ENCODE measurements around the gene SERPINB7. TPM values are rescaled to one million over a fixed set of nuclear protein-coding genes. Genes with fewer than 3 reads are reported as not detected.

The SERPINB7 gene, protein sequence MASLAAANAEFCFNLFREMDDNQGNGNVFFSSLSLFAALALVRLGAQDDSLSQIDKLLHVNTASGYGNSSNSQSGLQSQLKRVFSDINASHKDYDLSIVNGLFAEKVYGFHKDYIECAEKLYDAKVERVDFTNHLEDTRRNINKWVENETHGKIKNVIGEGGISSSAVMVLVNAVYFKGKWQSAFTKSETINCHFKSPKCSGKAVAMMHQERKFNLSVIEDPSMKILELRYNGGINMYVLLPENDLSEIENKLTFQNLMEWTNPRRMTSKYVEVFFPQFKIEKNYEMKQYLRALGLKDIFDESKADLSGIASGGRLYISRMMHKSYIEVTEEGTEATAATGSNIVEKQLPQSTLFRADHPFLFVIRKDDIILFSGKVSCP
- 1 to 10 TPM in 1 of 6 donors, not detected in 5; 1.3 TPM for total RNA-seq

DNA sequence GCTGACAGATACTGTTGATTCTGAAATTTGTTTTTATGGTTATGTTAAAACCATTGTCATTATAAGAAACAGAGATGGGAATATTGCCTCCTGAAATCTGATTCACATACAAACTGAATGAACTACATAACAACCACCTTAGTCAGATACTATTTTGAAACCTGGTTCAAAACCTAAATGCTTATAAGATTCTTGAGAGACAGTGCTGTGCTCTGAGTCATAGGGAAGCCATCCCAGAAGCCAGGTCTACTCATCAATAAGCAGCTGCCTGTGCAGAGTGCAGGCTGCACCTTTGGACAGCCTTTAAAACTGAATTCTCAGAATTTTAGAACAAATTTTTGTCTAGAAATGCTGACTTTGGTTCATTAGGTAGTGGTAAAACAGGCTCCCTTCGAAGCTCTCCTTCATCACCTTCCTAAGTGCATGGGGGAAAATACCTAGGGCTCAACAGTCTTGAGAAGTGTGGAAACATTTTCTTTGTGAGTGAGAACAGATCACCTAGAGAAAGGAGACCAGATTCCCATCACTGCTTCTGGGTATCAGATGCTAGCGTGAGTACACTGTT, at the start of gene SERPINB7:
SERPINB7 (plus strand) TSS at position 253 of the 565 bp plus-strand sequence. CDS start 6,955 bp downstream, outside the sequence.
- no peak for ATAC-seq (ENCODE audit: low FRiP score in 2 of 2)
- H3K36me3 ChIP-seq: no peaks in the 10 kb centered on the region
- TF ChIP-seq POLR2AphosphoS5 (IDR thresholded peaks at IDR 0.05): no peak
- TF ChIP-seq EP300 (IDR thresholded peaks at IDR 0.05): no peak
- no peak for TF ChIP-seq POLR2A (IDR thresholded peaks at IDR 0.05)
- TF ChIP-seq, protein P1, sequence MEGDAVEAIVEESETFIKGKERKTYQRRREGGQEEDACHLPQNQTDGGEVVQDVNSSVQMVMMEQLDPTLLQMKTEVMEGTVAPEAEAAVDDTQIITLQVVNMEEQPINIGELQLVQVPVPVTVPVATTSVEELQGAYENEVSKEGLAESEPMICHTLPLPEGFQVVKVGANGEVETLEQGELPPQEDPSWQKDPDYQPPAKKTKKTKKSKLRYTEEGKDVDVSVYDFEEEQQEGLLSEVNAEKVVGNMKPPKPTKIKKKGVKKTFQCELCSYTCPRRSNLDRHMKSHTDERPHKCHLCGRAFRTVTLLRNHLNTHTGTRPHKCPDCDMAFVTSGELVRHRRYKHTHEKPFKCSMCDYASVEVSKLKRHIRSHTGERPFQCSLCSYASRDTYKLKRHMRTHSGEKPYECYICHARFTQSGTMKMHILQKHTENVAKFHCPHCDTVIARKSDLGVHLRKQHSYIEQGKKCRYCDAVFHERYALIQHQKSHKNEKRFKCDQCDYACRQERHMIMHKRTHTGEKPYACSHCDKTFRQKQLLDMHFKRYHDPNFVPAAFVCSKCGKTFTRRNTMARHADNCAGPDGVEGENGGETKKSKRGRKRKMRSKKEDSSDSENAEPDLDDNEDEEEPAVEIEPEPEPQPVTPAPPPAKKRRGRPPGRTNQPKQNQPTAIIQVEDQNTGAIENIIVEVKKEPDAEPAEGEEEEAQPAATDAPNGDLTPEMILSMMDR (IDR thresholded peaks at IDR 0.05): no peak
- H3K9me3 ChIP-seq: no peaks in the 10 kb centered on the region
- no peaks in the 10 kb centered on the region for H3K27me3 ChIP-seq
- DNase-seq: no peak
- no peak within 1 kb of the TSS for H3K27ac ChIP-seq
- no peak within 1 kb of the TSS for H3K4me3 ChIP-seq
- no peaks in the 10 kb centered on the region for H3K4me1 ChIP-seq
- 69 to 79% methylated on average over 2 of the region's 2 CpGs for WGBS, 2 donors

DNA sequence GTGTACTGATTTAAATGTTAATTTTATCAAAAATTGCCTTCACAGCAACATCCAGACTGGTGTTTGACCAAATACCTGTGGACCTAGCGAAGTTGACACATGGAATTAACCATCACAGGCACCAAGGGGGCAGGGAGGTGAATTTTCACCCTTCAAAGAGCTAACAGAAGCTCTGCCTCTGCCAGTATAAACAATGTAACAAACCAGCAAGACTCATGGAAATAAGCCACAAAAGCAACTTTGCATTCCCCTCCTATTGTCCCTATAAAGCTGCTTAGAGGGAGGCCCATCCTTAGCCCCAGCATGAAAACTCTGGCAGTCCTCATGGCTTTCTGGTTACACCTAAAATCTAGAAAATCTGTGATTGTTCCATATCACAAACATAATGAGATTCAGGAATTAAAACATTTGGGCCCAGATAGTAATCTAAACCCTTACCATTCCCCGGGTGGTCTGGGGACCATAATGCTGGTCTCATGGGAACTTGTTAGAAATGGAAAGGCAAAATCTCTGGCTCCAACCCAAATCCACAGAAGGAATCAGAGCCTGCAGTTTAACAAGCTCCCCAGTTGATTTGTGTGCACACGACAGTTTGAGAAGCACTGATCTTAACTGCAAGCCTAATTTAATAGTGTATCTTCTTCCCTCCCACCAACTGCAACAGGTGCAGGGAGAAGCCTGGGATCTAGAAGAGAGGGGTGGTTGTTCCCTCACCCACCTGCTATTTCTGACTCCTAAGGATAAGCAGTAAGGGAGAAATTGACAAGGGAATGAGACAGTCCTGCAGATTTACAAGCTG, 49.3 kb upstream of the SERPINB7 start:
- Histone ChIP-seq H3K9me3 (no peaks in the 10 kb centered on the region), H3K4me1 (no peaks in the 10 kb centered on the region), H3K27ac (no peak overlapping the region), H3K4me3 (no peak overlapping the region), H3K36me3 (no peaks in the 10 kb centered on the region), H3K27me3 (no peaks in the 10 kb centered on the region)
- no peak for TF ChIP-seq POLR2A (IDR thresholded peaks at IDR 0.05)
- TF ChIP-seq EP300 (IDR thresholded peaks at IDR 0.05): no peak
- TF ChIP-seq, protein P1 (IDR thresholded peaks at IDR 0.05): no peak
- TF ChIP-seq POLR2AphosphoS5 (IDR thresholded peaks at IDR 0.05): no peak
- ATAC-seq (ENCODE audit: low FRiP score in 2 of 2) (no peak), DNase-seq (no peak)
- 23 to 46% methylated on average over 3 of the region's 3 CpGs for WGBS, 2 donors

DNA sequence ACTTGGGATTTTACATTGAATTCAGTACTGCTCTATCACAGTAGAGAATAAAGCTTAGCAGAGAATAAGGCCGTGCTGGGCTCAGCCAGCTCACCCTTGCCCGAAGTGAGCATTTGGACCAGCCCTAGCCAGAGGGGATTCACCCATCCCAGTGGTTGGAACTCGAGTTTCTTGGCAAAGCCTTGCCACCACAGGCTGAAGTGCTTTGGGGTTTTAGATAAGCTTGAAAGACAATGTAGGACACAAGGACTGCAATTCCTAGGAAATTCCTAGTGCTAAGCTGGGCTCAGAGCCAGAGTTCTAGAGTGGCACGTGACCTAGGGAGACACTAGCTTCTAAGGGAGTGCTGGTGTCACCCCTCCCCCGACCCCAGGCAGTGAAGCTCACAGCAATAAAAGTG, 44.4 kb upstream of the SERPINB7 start:
- WGBS, 2 donors: 70 to 76% methylated on average over 5 of the region's 5 CpGs
- Histone ChIP-seq H3K4me3 (no peak overlapping the region), H3K4me1 (no peaks in the 10 kb centered on the region), H3K9me3 (no peaks in the 10 kb centered on the region), H3K36me3 (no peaks in the 10 kb centered on the region), H3K27ac (no peak overlapping the region), H3K27me3 (no peaks in the 10 kb centered on the region)
- no peak for DNase-seq
- ATAC-seq (ENCODE audit: low FRiP score in 2 of 2): no peak
- no peak for TF ChIP-seq EP300 (IDR thresholded peaks at IDR 0.05)
- TF ChIP-seq POLR2AphosphoS5 (IDR thresholded peaks at IDR 0.05): no peak
- TF ChIP-seq, protein P1 (IDR thresholded peaks at IDR 0.05): no peak
- no peak for TF ChIP-seq POLR2A (IDR thresholded peaks at IDR 0.05)

DNA sequence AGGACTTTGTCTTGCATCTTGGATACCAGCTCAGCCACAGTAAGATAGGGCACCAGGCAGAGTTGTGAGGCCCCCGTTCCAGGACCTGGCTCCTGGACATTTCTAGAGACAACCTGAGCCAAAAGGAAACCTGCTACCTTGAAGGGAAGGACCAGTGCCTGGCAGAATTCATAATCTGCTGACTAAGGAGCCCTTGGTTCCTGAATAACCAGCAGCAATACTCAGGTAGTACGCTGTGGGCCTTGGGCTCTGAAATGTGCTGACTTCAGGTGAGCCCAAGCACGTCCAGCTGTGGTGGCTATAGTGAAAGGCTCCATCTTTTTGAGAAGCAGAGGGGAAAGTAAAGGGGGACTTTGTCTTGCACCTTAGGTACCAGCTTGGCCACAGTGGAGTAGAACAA, 44.0 kb upstream of the SERPINB7 start:
- 80 to 92% methylated on average over 3 of the region's 3 CpGs for WGBS, 2 donors
- no peak overlapping the region for H3K4me3 ChIP-seq
- TF ChIP-seq POLR2A (IDR thresholded peaks at IDR 0.05) (no peak), EP300 (IDR thresholded peaks at IDR 0.05) (no peak), POLR2AphosphoS5 (IDR thresholded peaks at IDR 0.05) (no peak)
- TF ChIP-seq, protein P1 (IDR thresholded peaks at IDR 0.05): no peak

More for the DNA sequence above, 44.0 kb upstream of the SERPINB7 start:
- no peaks in the 10 kb centered on the region for H3K27me3 ChIP-seq
- H3K9me3 ChIP-seq: no peaks in the 10 kb centered on the region
- no peaks in the 10 kb centered on the region for H3K36me3 ChIP-seq
- H3K4me1 ChIP-seq: no peaks in the 10 kb centered on the region
- ATAC-seq (ENCODE audit: low FRiP score in 2 of 2) (no peak), DNase-seq (no peak)
- no peak overlapping the region for H3K27ac ChIP-seq

Measured in upper lobe of left lung (tissue), 6 donors.